Measurements from ENCODE around the gene TNS1. TPM values are rescaled to one million over a fixed set of nuclear protein-coding genes. Genes with fewer than 3 reads are reported as not detected.

TNS1 gene
- total RNA-seq, 1 donor from 2014 or later, result 219 TPM

DNA sequence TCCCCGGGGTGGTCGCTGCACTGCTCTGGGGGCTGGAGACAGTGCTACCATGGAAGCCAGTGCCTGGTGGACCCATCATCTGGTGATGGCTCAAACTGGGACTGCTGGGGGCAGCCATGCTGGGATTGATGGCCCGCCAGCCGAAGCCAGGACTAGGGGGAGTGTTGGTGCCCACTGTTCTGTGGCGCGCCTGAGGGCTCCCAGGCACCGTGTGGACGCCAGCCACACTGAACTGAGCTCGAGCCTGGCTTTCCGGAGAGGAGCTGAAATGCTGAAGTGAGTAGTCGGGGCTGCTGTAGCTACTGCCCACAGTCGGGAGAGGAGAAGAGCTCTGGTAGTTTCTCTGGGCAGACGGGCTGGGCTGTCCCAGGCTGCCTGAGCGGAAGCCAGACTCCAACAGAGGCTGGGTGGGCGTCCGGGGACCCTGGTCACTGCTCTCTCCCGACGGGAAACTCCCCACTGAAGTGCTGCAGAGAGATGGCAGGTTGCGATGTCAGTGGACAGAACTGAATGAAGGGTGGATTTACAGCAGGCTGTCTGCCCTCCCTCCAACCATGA, 184.4 kb downstream of the TNS1 start:
- Histone ChIP-seq H3K9me3 (ENCODE audit: insufficient read depth, low read depth, low read length) (no peaks in the 10 kb centered on the region), H3K4me3 (ENCODE audit: insufficient read depth, low read depth, low read length) (no peak overlapping the region), H3K9ac (ENCODE audit: low read length) (no peak overlapping the region), H3K27ac (ENCODE audit: low read depth, low read length) (no peak overlapping the region), H3K79me2 (ENCODE audit: insufficient read depth, low read length) (peaks cover 5% of the 10 kb centered on the region), H3K36me3 (ENCODE audit: insufficient read depth, low read length) (peaks cover 49% of the 10 kb centered on the region), H2AFZ (ENCODE audit: low read depth, low read length) (no peak overlapping the region), H3K27me3 (ENCODE audit: insufficient read depth, low read length) (no peaks in the 10 kb centered on the region), H3K4me1 (ENCODE audit: insufficient read depth, low read length) (peaks cover 18% of the 10 kb centered on the region), H3K4me2 (ENCODE audit: low read length) (no peak overlapping the region), H4K20me1 (ENCODE audit: insufficient read depth, low read length) (peaks cover 88% of the 10 kb centered on the region)
- Mint-ChIP-seq H3K36me3 (ENCODE audit: low read depth, unreplicated experiment) (peaks cover 57% of the 10 kb centered on the region), H3K27me3 (ENCODE audit: low read depth, unreplicated experiment) (no peaks in the 10 kb centered on the region), H3K4me3 (ENCODE audit: unreplicated experiment) (no peak overlapping the region), H3K4me1 (ENCODE audit: low read depth, unreplicated experiment) (peaks cover 38% of the 10 kb centered on the region), H3K27ac (ENCODE audit: unreplicated experiment) (no peak overlapping the region), H3K9me3 (ENCODE audit: unreplicated experiment) (no peaks in the 10 kb centered on the region)
- DNase-seq (ENCODE audit: low read depth) (no peak), FAIRE-seq (no peak)
- no peak for TF ChIP-seq EZH2 (IDR thresholded peaks at IDR 0.05; ENCODE audit: insufficient read depth, low read length)
- TF ChIP-seq, protein P1, sequence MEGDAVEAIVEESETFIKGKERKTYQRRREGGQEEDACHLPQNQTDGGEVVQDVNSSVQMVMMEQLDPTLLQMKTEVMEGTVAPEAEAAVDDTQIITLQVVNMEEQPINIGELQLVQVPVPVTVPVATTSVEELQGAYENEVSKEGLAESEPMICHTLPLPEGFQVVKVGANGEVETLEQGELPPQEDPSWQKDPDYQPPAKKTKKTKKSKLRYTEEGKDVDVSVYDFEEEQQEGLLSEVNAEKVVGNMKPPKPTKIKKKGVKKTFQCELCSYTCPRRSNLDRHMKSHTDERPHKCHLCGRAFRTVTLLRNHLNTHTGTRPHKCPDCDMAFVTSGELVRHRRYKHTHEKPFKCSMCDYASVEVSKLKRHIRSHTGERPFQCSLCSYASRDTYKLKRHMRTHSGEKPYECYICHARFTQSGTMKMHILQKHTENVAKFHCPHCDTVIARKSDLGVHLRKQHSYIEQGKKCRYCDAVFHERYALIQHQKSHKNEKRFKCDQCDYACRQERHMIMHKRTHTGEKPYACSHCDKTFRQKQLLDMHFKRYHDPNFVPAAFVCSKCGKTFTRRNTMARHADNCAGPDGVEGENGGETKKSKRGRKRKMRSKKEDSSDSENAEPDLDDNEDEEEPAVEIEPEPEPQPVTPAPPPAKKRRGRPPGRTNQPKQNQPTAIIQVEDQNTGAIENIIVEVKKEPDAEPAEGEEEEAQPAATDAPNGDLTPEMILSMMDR (IDR thresholded peaks at IDR 0.05; ENCODE audit: insufficient read depth, low read depth, low read length), result no peak

DNA sequence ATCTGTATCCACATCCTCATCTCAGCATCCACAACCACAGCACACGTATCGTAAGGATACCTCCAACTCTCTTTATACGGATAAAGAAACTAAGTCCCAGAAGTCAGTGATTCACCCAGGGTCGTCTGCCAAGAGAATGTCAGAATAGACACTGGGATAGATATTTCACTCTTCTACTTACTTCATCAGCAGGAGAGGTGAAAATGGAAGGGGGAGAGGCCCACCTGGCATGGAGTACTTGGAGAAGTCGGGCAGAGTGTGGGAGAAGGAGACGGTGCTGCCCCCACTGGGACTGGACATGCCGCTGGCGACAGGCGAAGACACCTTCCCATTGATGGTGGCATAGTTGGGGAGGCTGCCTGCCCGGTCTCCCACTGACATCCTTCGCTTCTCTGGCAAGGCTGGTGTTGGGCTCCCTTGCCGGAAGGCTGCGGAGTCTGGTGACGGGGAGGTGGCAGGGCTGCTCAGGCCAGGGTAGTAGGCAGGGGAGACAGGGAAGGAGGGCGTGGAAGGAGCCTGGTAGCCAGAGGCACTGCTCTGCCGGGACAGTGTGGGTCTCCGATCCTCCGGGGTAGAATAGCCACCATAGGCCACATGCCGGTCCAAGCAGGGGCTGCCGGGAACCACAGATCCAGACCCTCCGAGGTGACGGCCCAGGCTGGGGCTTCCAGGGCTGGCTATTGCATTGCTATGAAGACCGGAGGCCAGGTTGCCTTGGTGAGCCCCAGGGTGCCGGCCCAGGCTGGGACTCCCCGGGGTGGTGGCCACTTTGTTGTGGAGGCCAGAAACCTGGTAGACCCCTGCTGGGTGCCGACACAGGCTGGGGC, 185.1 kb downstream of the TNS1 start:
- Mint-ChIP-seq H3K4me1 (ENCODE audit: low read depth, unreplicated experiment) (peaks cover 36% of the 10 kb centered on the region), H3K27ac (ENCODE audit: unreplicated experiment) (no peak overlapping the region), H3K27me3 (ENCODE audit: low read depth, unreplicated experiment) (no peaks in the 10 kb centered on the region), H3K9me3 (ENCODE audit: unreplicated experiment) (no peaks in the 10 kb centered on the region), H3K4me3 (ENCODE audit: unreplicated experiment) (no peak overlapping the region), H3K36me3 (ENCODE audit: low read depth, unreplicated experiment) (peaks cover 58% of the 10 kb centered on the region)
- TF ChIP-seq, protein P1 (IDR thresholded peaks at IDR 0.05; ENCODE audit: insufficient read depth, low read depth, low read length), result no peak
- TF ChIP-seq EZH2 (IDR thresholded peaks at IDR 0.05; ENCODE audit: insufficient read depth, low read length), result no peak
- H3K9me3 ChIP-seq (ENCODE audit: insufficient read depth, low read depth, low read length), result no peaks in the 10 kb centered on the region
- H3K4me3 ChIP-seq (ENCODE audit: insufficient read depth, low read depth, low read length), result no peak overlapping the region
- H3K27ac ChIP-seq (ENCODE audit: low read depth, low read length), result no peak overlapping the region
- H3K79me2 ChIP-seq (ENCODE audit: insufficient read depth, low read length), result peaks cover 5% of the 10 kb centered on the region
- H4K20me1 ChIP-seq (ENCODE audit: insufficient read depth, low read length), result peaks cover 88% of the 10 kb centered on the region
- H3K27me3 ChIP-seq (ENCODE audit: insufficient read depth, low read length), result no peaks in the 10 kb centered on the region
- no peak overlapping the region for H3K9ac ChIP-seq (ENCODE audit: low read length)
- H2AFZ ChIP-seq (ENCODE audit: low read depth, low read length), result no peak overlapping the region
- no peak overlapping the region for H3K4me2 ChIP-seq (ENCODE audit: low read length)
- DNase-seq (ENCODE audit: low read depth) (no peak), FAIRE-seq (no peak)
- peaks cover 56% of the 10 kb centered on the region for H3K36me3 ChIP-seq (ENCODE audit: insufficient read depth, low read length)
- H3K4me1 ChIP-seq (ENCODE audit: insufficient read depth, low read length), result peaks cover 14% of the 10 kb centered on the region
